Right lobe of liver (tissue), 6 donors: ENCODE results near the gene BPIFB2. TPM values are rescaled to one million over a fixed set of nuclear protein-coding genes. Genes with fewer than 3 reads are reported as not detected.

Experiments
- ATAC-seq, 4 donors: fragments of 200-7000 bp; cut with Tn5 transposase; one replicate each; pipeline ENCODE4 v1.9.1; 2020; ENCODE audit warnings: mild to moderate bottlenecking in 4 of 4, moderate library complexity in 4 of 4
- DNase-seq, 3 donors: peaks; one replicate each; pipeline ENCODE4 v3.0.0-alpha.2; 2020
- H3K27ac ChIP-seq, 3 donors: fragments of 200-600 bp; one replicate each; pipeline ENCODE4 v1.8.0; 2022
- H3K27me3 ChIP-seq, 2 donors: fragments of 200-600 bp; one replicate each; pipeline ENCODE4 v1.8.0; 2022
- H3K36me3 ChIP-seq, 4 donors: fragments of 200-600 bp; sonication (generic) in 1 of 4; one replicate each; pipeline versions ENCODE4 v1.5.1 to v1.8.0; 2017 to 2022; ENCODE audit warnings: control low read depth in 1 of 4
- H3K4me1 ChIP-seq, 4 donors: fragments of 200-600 bp; sonication (generic) in 1 of 4; one replicate each; pipeline versions ENCODE4 v1.5.1 to v1.8.0; 2017 to 2022; ENCODE audit warnings: control low read depth in 1 of 4
- H3K4me3 ChIP-seq, 3 donors: fragments of 200-600 bp; one replicate each; pipeline ENCODE4 v1.8.0; 2022
- H3K9me3 ChIP-seq, 4 donors: fragments of 200-600 bp; sonication (generic) in 1 of 4; one replicate each; pipeline versions ENCODE4 v1.5.1 to v1.8.0; 2017 to 2022; ENCODE audit warnings: control low read depth in 1 of 4
- CTCF ChIP-seq, 4 donors: fragments of 200-600 bp in 3 of 4; fragments of 450-650 bp in 1 of 4; IDR thresholded peaks; one replicate each; pipeline versions ENCODE4 v1.5.1 to v1.8.0; 2016 to 2022; ENCODE audit warnings: antibody characterized with exemption in 4 of 4, mild to moderate bottlenecking in 2 of 4
- POLR2A ChIP-seq: fragments of 450-650 bp; IDR thresholded peaks from one replicate; pipeline ENCODE4 v1.6.1; 2017; ENCODE audit warnings: antibody characterized with exemption, mild to moderate bottlenecking
- WGBS: methylation state at CpG from one replicate; pipeline ENCODE4 v1.1.6; 2018; ENCODE audit warnings: low coverage, low lambda C conversion rate; ENCODE audit not compliant: insufficient coverage; ENCODE audit errors: missing lambda C conversion rate; 5-methylcytosine and 5-hydroxymethylcytosine counted together
- intact Hi-C, 2 donors: fragments of 100-400 bp; cut with DNase I; formaldehyde crosslinking; loops; one replicate each; pipeline versions ENCODE4 v1.11.2 to v1.14.1; 2022
- total RNA-seq, 6 experiments: library from RNA; depleted of rRNA in 2 of 6; stranded (reverse); fragments of >200 nt in 2 of 6; fragmentation: NEBNext Ultra II Directional in 3 of 6; extraction: Animal tissue kit (Norgen Biotek cat#: 25700) in 3 of 6; gene quantifications; one replicate each; pipeline versions ENCODE4 v1.1.0 to v1.2.4, GENCODE V29; 2016 to 2023
- donor health status: DM: no; HTN: yes; CAD: no.
- donor health status: DM: no; HTN: no; CAD: no.
- donor health status: DM: no; HTN: no; CAD: no.
- donor health status: DM: no; HTN: yes; CAD: no.
- donor health status: DM: no; HTN: yes; CAD: no.

BPIFB2 gene
- total RNA-seq, 6 experiments from 2014 or later: 0.12 TPM; not detected in 5

GRCh38 chr20:32997431-32997830 is 10.1 kb upstream of the BPIFB2 start:
- TF ChIP-seq POLR2A (no peak), CTCF (IDR thresholded peaks at IDR 0.05) (no peak)
- no peaks in the 10 kb centered on the region for H3K4me1 ChIP-seq
- ATAC-seq: no peak
- intact Hi-C loops: no loop called here
- no peak overlapping the region for H3K27ac ChIP-seq
- H3K27me3 ChIP-seq: no peaks in the 10 kb centered on the region
- H3K9me3 ChIP-seq: no peaks in the 10 kb centered on the region
- no peak for DNase-seq
- 64% methylated on average over 2 of the region's 2 CpGs for WGBS
- H3K36me3 ChIP-seq: no peaks in the 10 kb centered on the region
- H3K4me3 ChIP-seq: no peak overlapping the region

DNA sequence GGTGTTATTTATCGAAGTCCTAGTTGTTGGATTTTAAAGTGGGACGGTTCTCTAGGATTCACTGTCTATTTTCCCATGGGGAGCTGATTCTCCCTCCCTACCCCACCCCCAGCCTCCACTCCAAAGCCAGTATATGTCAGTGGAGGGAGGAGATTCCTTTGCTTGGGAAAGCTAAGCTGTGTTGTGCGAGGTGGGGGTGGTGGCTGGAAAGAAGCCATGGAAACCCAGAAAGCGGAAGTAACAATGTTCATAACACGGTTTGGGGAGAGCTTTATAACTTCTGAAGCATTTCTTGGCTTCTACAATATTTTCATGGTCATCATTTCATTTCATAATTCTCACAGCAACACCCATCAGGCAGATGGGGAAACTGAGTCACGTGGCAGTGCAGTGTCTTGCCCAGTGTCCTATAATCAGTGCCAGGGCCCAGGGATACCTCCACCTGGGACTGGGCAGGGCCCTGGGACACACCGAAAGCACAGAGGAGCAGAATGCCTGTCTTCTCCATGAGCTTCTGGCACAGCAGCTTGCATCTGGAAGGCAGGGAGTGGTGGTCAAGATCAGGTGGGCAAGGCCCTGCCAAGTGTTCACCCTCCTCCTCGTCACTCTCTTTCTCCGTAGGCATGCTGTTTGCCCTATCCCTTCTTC is 7.8 kb upstream of the BPIFB2 start:
- DNase-seq (no peak), ATAC-seq (peak in 1 of 4 donors; percentile 46)
- no peak overlapping the region for H3K4me3 ChIP-seq
- TF ChIP-seq CTCF (IDR thresholded peaks at IDR 0.05): no peak
- TF ChIP-seq POLR2A: no peak
- H3K9me3 ChIP-seq: no peaks in the 10 kb centered on the region
- H3K36me3 ChIP-seq: no peaks in the 10 kb centered on the region
- 39% methylated on average over 7 of the region's 9 CpGs for WGBS
- no peak overlapping the region for H3K27ac ChIP-seq
- H3K4me1 ChIP-seq: no peaks in the 10 kb centered on the region
- no peaks in the 10 kb centered on the region for H3K27me3 ChIP-seq
- intact Hi-C loops: no loop called here

GRCh38 chr20:33000802-33001466 is 6.6 kb upstream of the BPIFB2 start:
- Histone ChIP-seq H3K4me3 (no peak overlapping the region), H3K9me3 (no peaks in the 10 kb centered on the region), H3K27me3 (no peaks in the 10 kb centered on the region), H3K27ac (no peak overlapping the region), H3K36me3 (no peaks in the 10 kb centered on the region), H3K4me1 (no peaks in the 10 kb centered on the region)
- no peak for TF ChIP-seq POLR2A
- no peak for TF ChIP-seq CTCF (IDR thresholded peaks at IDR 0.05)
- 54% methylated on average over 3 of the region's 9 CpGs for WGBS
- DNase-seq (no peak), ATAC-seq (no peak)
- intact Hi-C loops: no loop called here

- H3K27ac ChIP-seq: no peak overlapping the region
- no peaks in the 10 kb centered on the region for H3K27me3 ChIP-seq
- no peaks in the 10 kb centered on the region for H3K36me3 ChIP-seq
- TF ChIP-seq CTCF (IDR thresholded peaks at IDR 0.05) (no peak), POLR2A (no peak)
- H3K4me1 ChIP-seq: peaks cover 0 to 3% (median 0%) of the 10 kb centered on the region in 4 donors
- 86% methylated on average over 1 of the region's 7 CpGs for WGBS
- intact Hi-C loops: no loop called here
- no peak for ATAC-seq
- no peaks in the 10 kb centered on the region for H3K9me3 ChIP-seq
- no peak overlapping the region for H3K4me3 ChIP-seq
- no peak for DNase-seq
Observed at GRCh38 chr20:33002087-33002808, 5.3 kb upstream of the BPIFB2 start.
